ENCODE data around the gene TUBB4A.
"Not testable (repeated sequence)": the region's sequence is repeated elsewhere in the genome, so short reads cannot be mapped to it uniquely, and the experiment has no call there.

The TUBB4A gene

GRCh38 chr19:6501740-6502648, at the start of gene TUBB4A:
TUBB4A (minus strand) TSS chr19:6502309; CDS start chr19:6502212, 97 bp downstream.
- DNase-seq (ENCODE audit: low read depth, low spot score) = no peak

DNA sequence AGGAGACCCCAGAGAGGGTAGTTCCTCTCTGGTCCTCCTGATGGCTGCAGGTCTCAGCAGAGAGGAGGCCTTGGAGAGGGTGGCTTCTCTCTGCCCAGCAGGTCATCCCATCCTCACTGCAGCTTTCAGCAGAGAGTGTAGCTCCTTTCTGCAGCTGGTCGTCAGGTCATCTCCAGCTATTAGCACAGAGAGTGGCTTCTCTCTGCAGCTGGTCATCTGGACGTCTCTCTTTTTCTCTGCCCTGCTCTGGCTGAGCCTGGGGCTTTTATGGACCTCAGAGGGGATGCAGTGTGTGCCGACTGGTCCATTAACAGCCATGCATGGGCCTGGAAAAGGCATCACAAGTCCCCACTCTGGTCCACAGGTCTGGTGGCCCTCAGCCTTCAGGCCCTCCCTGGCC, 49.0 kb upstream of the TUBB4A start:
- DNase-seq (ENCODE audit: low read depth, low spot score) = no peak

GRCh38 chr19:6550679-6551078, 48.6 kb upstream of the TUBB4A start:
- DNase-seq (ENCODE audit: low read depth, low spot score) = not testable (repeated sequence)

DNA sequence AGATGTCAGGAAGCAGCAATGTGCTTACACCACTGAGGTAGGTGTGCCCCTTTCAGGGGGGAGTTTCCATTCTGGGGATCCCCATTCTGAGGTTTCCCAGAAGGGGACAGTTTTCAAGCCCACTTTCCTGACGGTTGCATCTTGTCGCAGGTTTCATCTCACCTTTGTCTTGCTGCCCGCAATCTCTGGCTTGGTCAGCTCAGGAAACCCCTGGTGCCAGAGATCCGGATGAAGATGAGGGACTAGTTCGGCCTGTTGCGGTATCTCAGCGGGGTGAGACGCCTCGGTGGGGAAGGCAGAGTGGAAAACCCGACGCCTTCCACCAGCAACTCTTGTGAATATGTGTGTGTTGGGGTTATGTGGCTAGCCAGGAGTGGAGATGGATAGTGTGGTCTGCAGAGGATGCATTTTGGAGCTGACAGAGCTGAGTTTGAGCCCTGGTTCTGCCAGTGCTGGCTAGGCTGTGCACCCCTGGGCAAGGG, 41.8 kb upstream of the TUBB4A start:
- no peak for DNase-seq (ENCODE audit: low read depth, low spot score)

GRCh38 chr19:6540918-6541689, 39.0 kb upstream of the TUBB4A start:
- no peak for DNase-seq (ENCODE audit: low read depth, low spot score)

DNA sequence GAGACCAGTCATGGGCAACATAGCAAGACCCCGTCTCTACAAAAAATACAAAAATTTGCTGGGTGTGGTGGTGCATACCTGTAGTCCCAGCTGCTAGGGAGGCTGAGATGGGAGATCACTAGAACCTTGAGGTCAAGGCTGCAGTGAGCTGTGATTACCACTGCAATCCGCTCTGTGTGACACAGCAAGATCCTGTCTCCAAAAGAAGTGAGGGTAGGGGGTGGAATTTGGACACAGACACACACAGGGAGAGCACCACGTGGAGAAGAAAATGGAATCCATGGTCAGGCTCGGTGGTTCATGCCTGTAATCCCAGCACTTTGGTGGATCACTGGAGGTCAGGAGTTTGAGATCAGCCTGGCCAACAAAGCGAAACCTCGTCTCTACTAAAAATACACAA, 37.4 kb upstream of the TUBB4A start:
- no peak for DNase-seq (ENCODE audit: low read depth, low spot score)

DNA sequence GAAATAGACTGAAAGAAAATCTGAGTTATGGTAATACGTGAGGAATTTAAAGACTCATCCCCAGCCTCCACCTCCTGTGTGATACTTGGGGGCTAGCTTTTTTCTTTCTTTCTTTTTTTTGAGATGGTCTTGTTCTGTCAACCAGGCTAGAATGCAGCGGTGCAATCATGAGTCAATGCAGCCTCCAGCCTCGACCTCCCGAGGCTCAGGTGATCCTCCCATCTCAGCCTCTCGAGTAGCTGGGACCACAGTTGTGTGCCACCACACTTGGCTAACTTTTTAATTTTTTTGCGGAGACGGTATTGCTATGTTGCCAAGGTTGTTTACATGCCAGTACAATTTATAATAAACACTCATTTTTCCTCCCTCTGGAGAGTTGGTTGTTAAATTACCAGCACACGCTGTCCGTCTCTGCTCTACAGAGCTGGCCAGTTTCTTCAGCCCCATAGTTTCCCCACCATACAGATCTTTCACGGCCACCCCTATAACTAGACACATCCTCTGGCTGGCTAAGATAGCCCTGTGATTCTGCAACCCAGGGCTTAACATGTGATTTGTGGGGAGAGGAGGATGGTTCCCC, 33.5 kb upstream of the TUBB4A start:
- DNase-seq (ENCODE audit: low read depth, low spot score) = no peak

DNA sequence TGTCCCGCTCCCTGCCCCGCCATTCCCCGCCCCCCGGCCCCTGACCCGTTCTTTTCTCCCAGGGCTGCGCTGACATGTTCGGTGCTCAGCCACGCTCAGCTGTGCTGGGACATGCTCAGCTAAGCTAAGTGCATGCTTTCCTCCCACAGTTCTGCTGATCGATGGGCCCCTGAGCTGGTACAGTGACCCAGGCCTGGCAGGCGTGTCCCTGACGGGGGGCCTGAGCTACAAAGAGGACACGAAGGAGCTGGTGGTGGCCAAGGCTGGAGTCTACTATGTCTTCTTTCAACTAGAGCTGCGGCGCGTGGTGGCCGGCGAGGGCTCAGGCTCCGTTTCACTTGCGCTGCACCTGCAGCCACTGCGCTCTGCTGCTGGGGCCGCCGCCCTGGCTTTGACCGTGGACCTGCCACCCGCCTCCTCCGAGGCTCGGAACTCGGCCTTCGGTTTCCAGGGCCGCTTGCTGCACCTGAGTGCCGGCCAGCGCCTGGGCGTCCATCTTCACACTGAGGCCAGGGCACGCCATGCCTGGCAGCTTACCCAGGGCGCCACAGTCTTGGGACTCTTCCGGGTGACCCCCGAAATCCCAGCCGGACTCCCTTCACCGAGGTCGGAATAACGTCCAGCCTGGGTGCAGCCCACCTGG, 32.5 kb upstream of the TUBB4A start:
- no peak for DNase-seq (ENCODE audit: low read depth, low spot score)

DNA sequence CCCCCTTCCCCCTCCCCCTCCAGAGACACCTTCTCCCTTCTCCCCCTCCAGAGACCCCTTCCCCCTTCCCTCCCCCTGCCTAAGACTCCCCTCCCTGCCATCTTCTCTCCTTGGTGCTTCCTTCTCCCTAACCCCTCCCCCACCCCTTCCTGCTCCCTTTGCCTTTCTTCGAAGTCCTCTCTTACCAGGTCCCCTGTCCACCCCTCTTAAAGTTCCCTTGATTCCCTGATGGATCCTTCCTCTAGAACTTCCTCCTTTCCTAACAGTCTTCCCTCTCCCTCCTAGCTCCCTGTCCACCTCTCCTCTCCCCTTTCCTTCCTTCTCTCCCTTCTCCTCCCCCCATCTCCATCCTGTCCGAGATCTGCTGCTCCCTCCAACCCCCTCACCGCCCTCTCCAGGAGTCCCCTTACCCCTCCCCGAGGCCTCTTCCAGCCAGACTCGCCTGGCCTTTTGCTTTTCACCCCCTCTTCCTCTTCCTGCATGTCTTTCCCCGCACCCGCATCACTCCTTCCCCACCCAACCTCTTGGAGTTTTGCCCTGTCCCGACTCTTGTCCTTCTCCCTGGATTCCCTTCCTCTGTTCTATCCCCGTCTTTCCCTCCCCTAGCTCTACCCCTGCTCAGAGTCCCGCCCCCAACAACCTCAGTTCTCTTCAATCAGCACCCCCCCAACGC, 31.8 kb upstream of the TUBB4A start:
- no peak for DNase-seq (ENCODE audit: low read depth, low spot score)

DNA sequence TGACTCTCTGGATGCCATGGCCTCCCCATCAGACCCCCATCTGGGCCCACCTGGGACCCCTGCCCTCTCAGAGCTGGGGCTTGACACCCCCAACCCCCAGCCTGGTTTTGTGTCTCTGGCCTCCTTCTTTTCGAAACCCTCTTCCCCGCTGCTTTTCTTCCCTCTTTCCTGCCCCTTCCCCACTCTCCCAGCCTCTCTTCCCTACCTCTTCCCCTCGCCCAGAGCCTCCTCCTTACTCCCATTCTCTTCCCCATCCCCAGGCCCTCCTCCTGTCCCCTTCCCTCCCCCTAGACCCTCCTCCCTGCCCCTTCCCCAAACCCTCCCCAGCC, 30.9 kb upstream of the TUBB4A start:
- no peak for DNase-seq (ENCODE audit: low read depth, low spot score)

- DNase-seq (ENCODE audit: low read depth, low spot score) = no peak
Measured at GRCh38 chr19:6532244-6532999, 30.3 kb upstream of the TUBB4A start.

- DNase-seq (ENCODE audit: low read depth, low spot score) = no peak
Measured at GRCh38 chr19:6531956-6532243, 29.8 kb upstream of the TUBB4A start.

GRCh38 chr19:6531163-6531955, 29.2 kb upstream of the TUBB4A start:
- DNase-seq (ENCODE audit: low read depth, low spot score) = no peak

GRCh38 chr19:6530386-6531162, 28.5 kb upstream of the TUBB4A start, which contains the start of gene TNFSF9:
TNFSF9 (plus strand) TSS chr19:6531026; CDS start chr19:6531037, 11 bp downstream.
- peak; percentile 89 for DNase-seq (ENCODE audit: low read depth, low spot score)

DNA sequence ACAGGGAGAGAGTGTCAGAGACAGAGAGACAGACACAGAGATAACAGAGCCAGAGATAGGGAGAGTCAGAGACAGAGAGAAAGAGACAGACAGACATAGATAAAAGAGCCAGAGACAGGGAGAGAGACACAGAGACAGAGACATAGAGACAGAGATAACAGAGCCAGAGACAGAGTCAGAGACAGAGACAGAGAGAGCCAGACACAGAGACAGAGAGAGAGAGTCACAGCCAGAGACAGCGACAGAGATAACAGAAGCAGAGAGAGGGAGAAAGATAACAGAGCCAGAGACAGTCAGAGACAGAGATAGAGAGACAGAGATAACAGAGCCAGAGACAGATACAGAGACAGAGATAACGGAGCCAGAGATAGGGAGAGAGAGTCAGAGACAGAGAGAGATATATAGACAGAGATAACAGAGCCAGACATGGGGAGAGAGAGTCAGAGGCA, 27.9 kb upstream of the TUBB4A start:
- no peak for DNase-seq (ENCODE audit: low read depth, low spot score)

- no peak for DNase-seq (ENCODE audit: low read depth, low spot score)
Measured at GRCh38 chr19:6529351-6529750, 27.2 kb upstream of the TUBB4A start.

- DNase-seq (ENCODE audit: low read depth, low spot score) = no peak
Measured at GRCh38 chr19:6528544-6529121, 26.5 kb upstream of the TUBB4A start.

DNA sequence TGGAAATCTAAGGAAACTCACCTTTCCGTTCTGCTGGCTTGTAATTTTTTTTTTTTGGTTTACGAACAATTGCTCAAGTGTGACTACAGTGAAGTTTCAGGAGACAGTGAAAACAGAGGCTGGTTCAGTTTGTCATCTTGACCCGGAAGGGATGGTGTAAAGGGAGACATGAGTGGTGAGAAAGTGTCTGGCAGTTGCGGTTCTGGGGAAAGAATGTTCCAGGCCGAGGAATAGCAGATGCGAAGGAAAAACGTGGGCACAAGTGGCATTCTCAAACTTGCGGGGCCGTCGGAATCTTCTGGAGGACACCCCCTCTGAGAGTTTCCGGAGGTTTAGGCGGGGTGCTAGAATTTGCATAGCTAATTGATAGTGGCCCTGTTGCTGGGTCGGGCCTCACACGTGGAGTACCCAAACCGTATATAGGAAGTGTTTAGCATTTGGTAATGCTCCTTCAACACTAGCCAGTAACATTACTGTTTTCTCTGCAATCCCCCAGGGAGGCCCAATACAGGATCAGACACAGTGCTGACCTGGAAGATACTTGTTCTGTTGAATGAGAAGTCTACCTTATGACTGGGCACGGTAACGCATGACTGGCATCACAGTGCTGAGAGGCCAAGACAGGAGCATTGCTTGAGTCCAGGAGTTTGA, 25.9 kb upstream of the TUBB4A start:
- DNase-seq (ENCODE audit: low read depth, low spot score) = no peak
